GM19025 (cell line): ENCODE results near the gene KDM1B.
"Not testable (repeated sequence)": the region's sequence is repeated elsewhere in the genome, so short reads cannot be mapped to it uniquely, and the experiment has no call there.

Experiments used
- ATAC-seq: cut with Tn5 transposase; IDR thresholded peaks from one replicate; pipeline ENCODE4 v1.9.1; 2021; ENCODE audit warnings: mild to moderate bottlenecking, low read depth, moderate library complexity; ENCODE audit not compliant: unreplicated experiment

The KDM1B gene

DNA sequence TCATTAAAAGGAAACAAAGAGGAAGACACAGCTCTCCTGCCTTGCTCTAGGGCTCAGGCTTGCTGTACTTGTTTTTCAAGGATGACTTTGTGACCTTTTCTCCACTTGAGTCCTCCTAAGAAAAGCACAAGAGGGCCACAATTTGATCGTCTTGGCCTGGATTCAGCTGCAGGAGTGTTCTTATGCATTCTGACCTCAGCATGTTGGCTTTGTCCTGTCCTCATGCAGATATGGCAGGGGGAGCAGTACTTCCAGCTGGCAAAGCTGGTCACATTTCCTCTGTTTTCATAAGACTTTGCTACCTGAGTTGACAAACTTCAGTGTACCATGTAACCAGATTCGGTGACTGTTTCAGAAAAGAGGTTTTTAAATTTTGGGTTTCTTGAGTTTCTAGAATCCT, 30.8 kb downstream of the KDM1B start:
- ATAC-seq: no peak

GRCh38 chr6:18186540-18187250, 31.5 kb downstream of the KDM1B start:
- ATAC-seq: no peak

GRCh38 chr6:18187701-18188100, 32.5 kb downstream of the KDM1B start:
- no peak for ATAC-seq

DNA sequence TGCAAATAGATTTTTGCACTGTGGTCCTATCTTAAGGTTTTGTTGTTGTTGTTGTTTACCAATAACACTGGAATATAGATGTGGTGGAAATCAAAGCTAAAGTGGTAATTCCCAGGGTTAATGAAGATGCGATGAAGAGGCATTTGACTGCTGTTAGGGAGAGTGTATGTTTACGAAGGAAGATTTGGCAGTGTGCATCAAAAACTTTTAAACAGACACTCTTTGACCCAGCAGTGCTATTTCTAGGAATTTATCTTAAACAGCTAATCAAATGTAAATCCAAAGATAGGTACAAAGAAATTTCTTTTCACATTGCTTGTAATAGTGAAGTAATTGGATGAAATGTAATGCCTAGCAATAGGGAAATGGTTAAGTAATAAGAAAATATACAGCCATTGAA, 34.0 kb downstream of the KDM1B start:
- no peak for ATAC-seq

GRCh38 chr6:18192026-18192425, 36.8 kb downstream of the KDM1B start:
- ATAC-seq: no peak

DNA sequence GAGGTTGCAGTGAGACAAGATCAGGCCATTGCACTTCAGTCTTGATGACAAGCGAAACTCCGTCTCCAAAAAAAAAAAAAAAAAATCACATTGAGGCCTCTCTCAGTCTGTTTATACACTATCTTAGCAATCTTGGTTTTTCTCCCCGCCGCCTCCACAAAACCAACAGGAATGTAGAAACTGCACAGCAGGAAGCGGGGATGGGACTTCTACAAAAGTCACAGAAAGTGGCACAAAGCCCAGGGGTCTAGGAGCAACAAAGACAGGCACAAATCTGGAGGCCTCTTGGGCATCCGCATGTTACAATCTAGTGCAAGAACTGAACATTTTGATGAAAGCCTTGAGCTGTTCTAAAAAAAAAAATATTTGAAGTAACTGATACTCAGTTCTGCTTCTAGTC, 48.6 kb downstream of the KDM1B start:
- no peak for ATAC-seq

DNA sequence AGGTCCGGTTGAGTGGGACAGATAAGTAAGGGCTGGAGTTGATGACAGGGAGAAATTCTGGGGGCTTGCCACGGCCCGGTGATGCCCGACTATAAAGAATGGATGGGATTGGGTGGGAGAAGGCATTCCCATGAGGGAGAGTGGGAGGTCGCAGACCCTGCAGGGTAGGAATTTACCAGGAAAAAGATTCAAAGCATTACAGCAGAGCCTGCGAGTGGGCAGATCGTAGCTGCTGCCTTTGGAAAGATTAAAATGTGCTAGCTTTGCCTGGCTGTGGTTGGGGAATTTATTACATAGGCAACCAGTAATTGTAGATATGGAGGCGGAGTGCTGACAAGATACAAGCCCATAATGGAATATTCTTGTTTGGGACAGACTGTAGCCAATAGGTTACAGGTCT, 49.5 kb downstream of the KDM1B start:
- no peak for ATAC-seq

GRCh38 chr6:18206591-18206990, 51.4 kb downstream of the KDM1B start:
- no peak for ATAC-seq

DNA sequence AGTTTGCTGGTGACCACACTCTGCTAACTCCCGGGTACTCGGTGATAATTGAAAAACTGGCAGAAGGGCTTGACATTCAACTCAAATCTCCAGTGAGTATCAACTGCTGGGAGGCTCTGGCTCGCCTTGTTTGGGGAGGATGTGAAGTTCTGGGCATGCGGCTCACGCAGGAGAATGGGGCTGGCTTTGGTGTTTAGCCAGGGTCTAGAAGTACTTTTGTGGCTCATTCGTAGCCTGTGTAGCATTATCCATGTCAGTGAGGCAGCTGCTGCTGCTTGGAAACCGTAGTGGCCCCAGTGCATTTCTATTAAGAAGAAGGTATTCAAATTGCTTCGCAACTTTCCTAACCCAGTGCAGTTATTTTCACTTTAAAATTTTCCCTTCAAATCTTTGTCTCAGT, 52.2 kb downstream of the KDM1B start:
- no peak for ATAC-seq

DNA sequence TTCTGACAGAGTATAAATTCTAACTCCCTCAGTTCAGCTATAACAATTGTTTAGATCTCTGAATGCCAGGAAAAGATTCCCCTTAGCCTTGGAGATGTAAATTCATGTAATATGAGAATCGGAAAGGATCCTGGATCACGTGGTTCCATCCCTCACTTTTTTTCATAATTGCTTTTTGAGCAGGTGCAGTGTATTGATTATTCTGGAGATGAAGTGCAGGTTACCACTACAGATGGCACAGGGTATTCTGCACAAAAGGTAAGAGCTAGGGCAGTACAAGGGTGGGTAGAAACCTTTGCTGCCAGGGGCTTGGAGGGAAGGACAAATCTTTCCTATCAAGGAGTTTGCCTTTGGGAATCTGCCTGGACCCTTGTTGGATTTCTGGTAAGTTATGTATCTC, 52.7 kb downstream of the KDM1B start:
- no peak for ATAC-seq

DNA sequence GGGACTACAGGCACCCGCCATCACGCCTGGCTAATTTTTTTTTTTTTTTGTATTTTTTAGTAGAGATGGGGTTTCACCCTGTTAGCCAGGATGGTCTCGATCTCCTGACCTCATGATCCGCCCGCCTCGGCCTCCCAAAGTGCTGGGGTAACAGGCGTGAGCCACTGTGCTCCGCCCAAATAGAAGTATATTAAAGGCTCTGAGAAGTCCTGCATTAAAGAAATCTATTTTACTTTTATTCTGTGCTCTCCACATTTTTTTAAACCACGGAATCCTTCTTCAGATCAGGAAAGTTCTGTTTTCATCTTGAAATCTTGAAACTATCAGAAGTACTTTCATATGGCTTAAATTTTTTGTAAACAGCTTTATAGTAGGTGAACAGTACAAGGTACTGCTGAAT, 53.6 kb downstream of the KDM1B start:
- not testable (repeated sequence) for ATAC-seq

DNA sequence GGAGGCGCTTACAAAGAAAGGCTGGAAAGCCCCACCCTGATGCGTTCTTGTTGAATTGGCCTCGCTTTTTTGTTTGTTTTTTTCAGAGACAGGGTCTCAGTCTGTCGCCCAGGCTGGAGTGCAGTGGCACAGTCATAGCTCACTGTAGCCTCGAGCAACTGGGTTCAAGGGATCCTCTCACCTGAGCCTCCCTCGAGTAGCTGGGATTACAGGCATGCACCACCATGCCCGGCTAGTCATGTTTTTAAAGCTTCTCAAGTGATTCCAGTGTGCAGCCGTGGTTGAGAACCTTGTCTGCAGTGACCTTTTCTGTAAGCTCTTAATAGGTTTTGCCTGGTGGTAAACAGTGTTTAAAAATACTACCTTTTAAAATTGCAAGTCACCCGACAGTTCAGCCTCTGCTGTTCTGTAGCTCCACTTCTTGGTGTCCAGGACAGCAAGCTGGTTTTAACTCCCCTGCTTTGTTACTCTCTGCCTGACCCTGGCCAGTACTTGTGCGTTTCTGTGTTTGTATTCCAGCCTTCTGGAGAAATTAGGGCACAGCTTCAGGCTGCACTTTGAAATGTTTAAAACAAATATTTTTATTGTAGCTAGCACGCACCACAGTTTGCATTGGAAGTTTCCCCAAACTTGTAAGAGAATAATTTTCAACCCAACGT, 54.4 kb downstream of the KDM1B start:
- no peak for ATAC-seq

DNA sequence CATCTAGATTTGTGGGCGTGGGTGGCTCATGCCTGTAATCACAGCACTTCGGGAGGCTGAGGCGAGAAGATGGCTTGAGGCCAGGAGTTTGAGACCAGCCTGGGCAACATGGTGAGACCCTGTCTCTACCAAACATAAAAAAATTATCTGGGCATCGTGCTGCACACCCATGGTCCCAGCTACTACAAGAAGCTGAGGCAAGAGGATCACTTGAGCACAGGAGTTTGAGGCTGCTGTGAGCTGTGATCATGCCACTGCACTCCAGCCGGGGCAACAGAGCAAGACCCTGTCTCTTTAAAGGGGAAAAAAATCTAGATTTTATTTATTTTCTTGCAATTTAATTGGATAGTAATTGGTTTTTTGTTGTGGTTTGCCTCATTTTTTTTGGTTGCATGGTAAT, 55.5 kb downstream of the KDM1B start:
- ATAC-seq: no peak

GRCh38 chr6:18211338-18211737, 56.1 kb downstream of the KDM1B start:
- ATAC-seq: peak; percentile 97

GRCh38 chr6:18212231-18212630, 57.0 kb downstream of the KDM1B start:
- no peak for ATAC-seq

- no peak for ATAC-seq
Observed at GRCh38 chr6:18213439-18213838, 58.2 kb downstream of the KDM1B start.

DNA sequence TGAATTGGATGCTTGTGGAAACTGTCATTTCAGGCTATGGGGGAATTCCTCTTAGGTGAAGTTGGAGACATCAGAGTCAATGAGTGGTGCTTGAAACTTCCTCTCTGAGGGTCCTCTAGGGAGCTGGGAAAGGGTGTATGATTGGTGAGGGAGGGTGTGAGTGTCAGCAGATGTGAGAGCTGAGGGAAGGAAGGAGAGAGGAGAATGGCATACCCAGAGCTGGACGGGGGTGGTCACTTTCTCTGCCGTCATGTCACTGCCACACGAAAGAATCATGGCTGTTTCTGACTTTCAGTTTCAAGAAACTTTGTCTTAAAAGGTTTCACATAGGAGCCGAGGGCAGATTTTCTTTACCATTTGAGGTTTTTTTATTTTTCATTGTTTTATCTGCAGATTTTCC, 58.8 kb downstream of the KDM1B start:
- no peak for ATAC-seq

DNA sequence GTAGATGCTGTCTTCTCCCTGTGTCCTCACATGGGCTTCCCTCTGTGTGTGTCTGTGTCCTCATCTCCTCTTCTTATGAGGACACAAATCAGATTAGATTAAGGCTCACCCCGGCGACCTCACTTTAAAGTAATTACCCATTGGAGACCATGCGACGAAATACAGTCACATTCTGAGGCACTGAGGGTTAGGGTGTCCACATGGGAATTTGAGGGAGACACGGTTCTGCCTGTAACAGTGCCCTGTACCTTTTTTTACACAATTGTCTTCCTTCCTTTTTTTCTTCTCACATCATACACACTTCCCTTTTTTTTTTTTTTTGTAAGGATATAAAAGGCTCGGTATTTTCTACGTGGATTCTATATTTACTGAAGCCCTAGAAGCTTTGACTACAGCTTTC, 60.2 kb downstream of the KDM1B start:
- ATAC-seq: no peak

GRCh38 chr6:18216411-18216810, 61.2 kb downstream of the KDM1B start:
- ATAC-seq: no peak

DNA sequence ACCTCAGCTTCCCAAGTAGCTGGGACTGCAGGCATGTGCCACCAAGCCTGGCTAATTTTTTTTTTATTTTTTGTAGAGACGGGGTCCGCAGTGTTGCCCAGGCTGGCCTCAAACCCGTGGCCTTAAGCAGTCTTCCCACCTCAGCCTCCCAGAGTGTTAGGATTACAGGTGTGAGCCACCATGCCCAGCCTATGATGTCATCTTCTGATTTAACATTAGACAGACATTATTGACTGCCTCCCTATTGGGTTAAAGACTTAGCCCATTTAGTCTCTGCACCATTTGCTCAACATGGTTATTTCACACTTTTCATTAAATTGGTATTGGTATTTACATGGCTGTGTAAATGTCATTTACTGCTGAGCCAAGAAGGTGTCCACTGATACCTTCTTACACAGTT, 63.0 kb downstream of the KDM1B start:
- no peak for ATAC-seq

DNA sequence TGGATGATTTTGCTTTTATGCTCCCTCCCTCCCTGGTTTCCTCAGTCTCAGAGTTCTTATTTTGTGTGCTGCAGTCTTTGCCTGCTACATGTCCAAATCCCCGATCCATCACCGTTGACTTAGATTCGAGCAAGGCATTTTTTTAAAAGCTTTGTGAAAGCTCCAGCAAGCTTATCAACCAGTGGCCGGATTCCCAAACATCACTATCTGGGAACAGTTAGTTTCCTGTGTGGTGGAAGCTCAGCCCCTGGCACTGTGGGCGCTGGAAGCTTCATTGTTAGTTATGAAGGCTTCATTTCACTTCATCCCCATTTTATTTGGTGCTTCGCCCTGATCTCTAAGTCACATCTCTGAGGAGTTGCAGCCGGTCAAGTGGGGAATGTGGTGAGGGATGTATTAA, 64.4 kb downstream of the KDM1B start:
- ATAC-seq: no peak

GRCh38 chr6:18221288-18221615, 66.0 kb downstream of the KDM1B start:
- no peak for ATAC-seq
